ENCODE results near the gene SCN3A. TPM values are rescaled to one million over a fixed set of nuclear protein-coding genes. Genes with fewer than 3 reads are reported as not detected.

The SCN3A gene
- total and polyA plus RNA-seq, 2 of the 13 experiments (the other 11 are each of a cell fraction or from before 2014, with no cell fraction given): not detected

DNA sequence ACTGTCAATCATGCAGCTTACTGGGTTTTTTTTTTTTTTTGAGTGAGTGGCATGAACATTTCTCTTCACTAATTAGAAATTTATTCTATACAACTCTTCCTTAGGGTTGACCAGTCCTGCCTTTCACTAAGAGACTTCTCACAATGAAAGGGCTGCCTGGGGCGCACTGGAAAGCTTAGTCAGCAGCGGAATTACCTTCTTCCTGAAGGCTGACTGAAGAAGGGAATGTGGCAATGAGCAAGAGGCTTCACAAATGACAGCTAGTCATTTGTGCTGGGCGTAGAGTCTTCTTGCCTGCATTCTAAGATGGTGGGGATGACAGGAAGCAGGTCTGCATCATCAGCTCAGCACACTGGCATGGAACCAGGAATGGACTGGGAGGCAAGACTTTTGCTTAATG lies 15.6 kb upstream of the SCN3A start:
- Histone ChIP-seq H3K4me1 (ENCODE audit: insufficient read depth, low read length) (no peaks in the 10 kb centered on the region), H3K9me3 (ENCODE audit: low read length) (no peaks in the 10 kb centered on the region), H3K4me2 (ENCODE audit: low read depth, low read length) (no peak overlapping the region), H4K20me1 (ENCODE audit: insufficient read depth, low read length) (no peaks in the 10 kb centered on the region), H3K27me3 (ENCODE audit: control insufficient read depth in 1 of 2, insufficient read depth in 2 of 2, low read length in 2 of 2) (no peaks in the 10 kb centered on the region), H3K36me3 (replicated peaks in 1 of 2; ENCODE audit: control insufficient read depth in 1 of 2, insufficient read depth in 2 of 2, low read length in 2 of 2) (no peaks in the 10 kb centered on the region), H3K9ac (ENCODE audit: insufficient read depth, low read depth, low read length) (no peak overlapping the region), H3K27ac (ENCODE audit: extremely low read length, insufficient read depth, low read length) (no peak overlapping the region), H3K79me2 (ENCODE audit: insufficient read depth, low read length) (no peaks in the 10 kb centered on the region), H3K4me3 (replicated peaks in 1 of 3; ENCODE audit: insufficient read depth in 1 of 3, low read depth in 2 of 3, low read length in 3 of 3) (no peak overlapping the region), H2AFZ (ENCODE audit: low read length) (no peak overlapping the region)
- ChIA-PET POLR2A (no interaction called here), CTCF (ENCODE audit: low intra/inter-chr PET ratio, low total read pairs) (no interaction called here)
- FAIRE-seq (no peak), ATAC-seq (no peak), DNase-seq (ENCODE audit: low spot score) (no peak)
- in situ Hi-C loops (cut with HindIII; ENCODE audit: extremely low pct_ligation_motif_present, low pct_unique_long_range_greater_than_20kb): no loop called here
- intact Hi-C loops (cut with micrococcal nuclease; ENCODE audit: unreplicated experiment): no loop called here
- no TSS peak for BruUV-seq (replicated peaks)
- TF ChIP-seq, protein P1, sequence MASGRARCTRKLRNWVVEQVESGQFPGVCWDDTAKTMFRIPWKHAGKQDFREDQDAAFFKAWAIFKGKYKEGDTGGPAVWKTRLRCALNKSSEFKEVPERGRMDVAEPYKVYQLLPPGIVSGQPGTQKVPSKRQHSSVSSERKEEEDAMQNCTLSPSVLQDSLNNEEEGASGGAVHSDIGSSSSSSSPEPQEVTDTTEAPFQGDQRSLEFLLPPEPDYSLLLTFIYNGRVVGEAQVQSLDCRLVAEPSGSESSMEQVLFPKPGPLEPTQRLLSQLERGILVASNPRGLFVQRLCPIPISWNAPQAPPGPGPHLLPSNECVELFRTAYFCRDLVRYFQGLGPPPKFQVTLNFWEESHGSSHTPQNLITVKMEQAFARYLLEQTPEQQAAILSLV (CRISPR knock-in tag; IDR thresholded peaks at IDR 0.05; ENCODE audit: borderline replicate concordance): no peak
- WGBS (ENCODE audit: low lambda C conversion rate): 3% methylated on average over 3 of the region's 3 CpGs

DNA sequence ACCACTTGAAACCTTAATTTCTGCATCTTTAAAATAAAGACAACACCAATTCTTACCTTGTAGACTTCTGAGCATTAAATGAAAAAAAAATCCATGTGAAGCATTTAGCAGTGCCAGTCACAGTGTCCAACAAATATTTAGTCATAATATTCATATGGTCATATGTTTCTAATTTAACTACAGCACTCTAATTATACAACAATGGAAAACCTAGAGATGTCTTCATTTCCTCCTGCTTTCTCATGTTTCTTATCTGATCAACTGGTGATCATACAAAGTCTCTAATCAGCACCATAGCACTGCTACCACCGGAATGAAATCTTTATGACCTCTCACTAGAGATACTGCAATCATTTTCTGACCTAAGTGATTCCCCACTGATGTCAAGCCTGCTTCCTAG lies 10.2 kb upstream of the SCN3A start:
- H3K79me2 ChIP-seq (ENCODE audit: insufficient read depth, low read length): no peaks in the 10 kb centered on the region
- H3K36me3 ChIP-seq (replicated peaks in 1 of 2; ENCODE audit: control insufficient read depth in 1 of 2, insufficient read depth in 2 of 2, low read length in 2 of 2): no peaks in the 10 kb centered on the region
- H3K9me3 ChIP-seq (ENCODE audit: low read length): no peaks in the 10 kb centered on the region
- FAIRE-seq (no peak), DNase-seq (ENCODE audit: low spot score) (no peak), ATAC-seq (no peak)
- POLR2A ChIA-PET: no interaction called here
- H3K4me3 ChIP-seq (replicated peaks in 1 of 3; ENCODE audit: insufficient read depth in 1 of 3, low read depth in 2 of 3, low read length in 3 of 3): no peak overlapping the region
- in situ Hi-C loops (cut with HindIII; ENCODE audit: extremely low pct_ligation_motif_present, low pct_unique_long_range_greater_than_20kb) (no loop called here), intact Hi-C loops (cut with micrococcal nuclease; ENCODE audit: unreplicated experiment) (no loop called here)
- H3K4me1 ChIP-seq (ENCODE audit: insufficient read depth, low read length): no peaks in the 10 kb centered on the region
- no peak overlapping the region for H3K27ac ChIP-seq (ENCODE audit: extremely low read length, insufficient read depth, low read length)
- no TSS peak for BruUV-seq (replicated peaks)
- H2AFZ ChIP-seq (ENCODE audit: low read length): no peak overlapping the region
- H3K9ac ChIP-seq (ENCODE audit: insufficient read depth, low read depth, low read length): no peak overlapping the region
- H3K27me3 ChIP-seq (ENCODE audit: control insufficient read depth in 1 of 2, insufficient read depth in 2 of 2, low read length in 2 of 2): no peaks in the 10 kb centered on the region
- CTCF ChIA-PET (ENCODE audit: low intra/inter-chr PET ratio, low total read pairs): no interaction called here
- 0% methylated on average over 1 of the region's 1 CpG for WGBS (ENCODE audit: low lambda C conversion rate)
- TF ChIP-seq, protein P2, sequence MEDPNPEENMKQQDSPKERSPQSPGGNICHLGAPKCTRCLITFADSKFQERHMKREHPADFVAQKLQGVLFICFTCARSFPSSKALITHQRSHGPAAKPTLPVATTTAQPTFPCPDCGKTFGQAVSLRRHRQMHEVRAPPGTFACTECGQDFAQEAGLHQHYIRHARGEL (CRISPR knock-in tag; IDR thresholded peaks at IDR 0.05): no peak
- TF ChIP-seq HNF4A (CRISPR knock-in tag; IDR thresholded peaks at IDR 0.05) (no peak), ZNF644 (CRISPR knock-in tag; IDR thresholded peaks at IDR 0.05; ENCODE audit: low read depth) (no peak), U2AF2 (IDR thresholded peaks at IDR 0.05; ENCODE audit: low read depth, low read length) (no peak), ZBTB3 (CRISPR knock-in tag; IDR thresholded peaks at IDR 0.05; ENCODE audit: borderline replicate concordance, low read depth) (no peak), CEBPG (CRISPR knock-in tag; IDR thresholded peaks at IDR 0.05) (no peak), SIX4 (CRISPR knock-in tag; IDR thresholded peaks at IDR 0.05) (no peak), ZNF720 (CRISPR knock-in tag; IDR thresholded peaks at IDR 0.05) (no peak), EED (CRISPR knock-in tag; IDR thresholded peaks at IDR 0.05) (no peak)
- TF ChIP-seq, protein P3, sequence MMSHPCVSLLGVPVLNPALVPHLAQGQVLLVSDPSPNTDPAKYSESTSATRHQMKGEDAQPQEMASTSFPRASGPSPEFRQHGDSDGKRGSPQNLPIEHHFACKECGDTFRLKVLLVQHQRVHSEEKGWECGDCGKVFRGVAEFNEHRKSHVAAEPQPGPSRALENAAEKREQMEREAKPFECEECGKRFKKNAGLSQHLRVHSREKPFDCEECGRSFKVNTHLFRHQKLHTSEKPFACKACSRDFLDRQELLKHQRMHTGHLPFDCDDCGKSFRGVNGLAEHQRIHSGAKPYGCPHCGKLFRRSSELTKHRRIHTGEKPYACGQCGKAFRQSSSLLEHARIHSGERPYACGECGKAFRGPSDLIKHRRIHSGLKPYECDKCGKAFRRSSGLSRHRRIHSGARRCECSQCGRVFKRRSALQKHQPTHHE (CRISPR knock-in tag; IDR thresholded peaks at IDR 0.05; ENCODE audit: borderline replicate concordance): no peak
- H3K4me2 ChIP-seq (ENCODE audit: low read depth, low read length): no peak overlapping the region
- no peaks in the 10 kb centered on the region for H4K20me1 ChIP-seq (ENCODE audit: insufficient read depth, low read length)

Measured in HepG2 (cell line).